Activated T-cell treated with anti-CD3 and anti-CD28 coated beads, Interleukin-2, amount 50 U/mL, for 48 hours (primary cell): Measurements from ENCODE around the gene TMEM233.
"Not testable (repeated sequence)": the region's sequence is repeated elsewhere in the genome, so short reads cannot be mapped to it uniquely, and the experiment has no call there.

Source experiments
- DNase-seq, 2 experiments: peaks; one replicate each; pipeline ENCODE4 v3.0.0-alpha.2; 2020

The TMEM233 gene

GRCh38 chr12:119613319-119613936, 19.9 kb downstream of the TMEM233 start:
- DNase-seq: no peak

DNA sequence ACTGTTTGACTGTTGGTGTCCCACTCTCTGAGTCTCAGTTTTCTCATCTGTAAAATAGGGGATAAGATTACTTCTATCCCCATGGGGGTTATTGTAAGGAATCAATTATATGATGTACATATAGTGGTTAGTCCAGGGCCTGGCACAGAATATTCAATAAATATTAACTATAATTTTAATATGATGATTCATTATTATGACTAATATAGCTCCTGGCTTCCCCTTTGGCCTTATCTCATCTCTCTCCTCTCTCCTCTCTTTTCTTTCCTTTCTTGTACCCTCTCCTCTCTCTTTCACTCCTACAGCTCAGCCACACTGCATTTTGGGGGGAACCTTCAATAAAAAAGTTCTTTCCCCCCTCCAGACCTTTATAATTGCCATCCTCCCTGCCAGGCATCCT, 21.1 kb downstream of the TMEM233 start:
- no peak for DNase-seq

- no peak for DNase-seq
Measured at GRCh38 chr12:119615518-119616475, 22.2 kb downstream of the TMEM233 start.

DNA sequence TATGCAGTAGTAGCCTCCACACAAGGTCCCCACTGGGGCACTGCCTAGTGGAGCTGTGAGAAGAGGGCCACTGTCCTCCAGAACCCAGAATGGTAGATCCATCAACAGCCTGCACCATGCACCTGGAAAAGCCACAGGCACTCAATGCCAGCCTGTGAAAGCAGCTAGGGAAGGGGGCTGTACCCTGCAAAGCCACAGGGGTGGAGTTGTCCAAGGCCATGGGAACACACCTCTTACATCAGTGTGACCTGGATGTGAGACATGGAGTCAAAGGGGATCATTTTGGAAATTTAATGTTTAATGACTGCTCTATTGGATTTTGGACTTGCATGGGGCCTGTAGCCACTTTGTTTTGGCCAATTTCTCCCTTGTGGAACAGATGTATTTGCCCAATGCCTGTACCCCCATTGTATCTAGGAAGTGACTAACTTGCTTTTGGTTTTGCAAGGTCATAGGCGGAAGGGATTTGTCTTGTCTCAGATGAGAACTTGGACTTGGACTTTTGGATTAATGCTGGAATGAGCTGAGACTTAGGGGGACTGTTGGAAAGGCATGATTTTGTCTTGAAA, 24.8 kb downstream of the TMEM233 start:
- not testable (repeated sequence) for DNase-seq

- no peak for DNase-seq
Measured at GRCh38 chr12:119620490-119620889, 26.9 kb downstream of the TMEM233 start.

GRCh38 chr12:119621878-119622277, 28.3 kb downstream of the TMEM233 start:
- no peak for DNase-seq

- DNase-seq: no peak
Measured at GRCh38 chr12:119624966-119625365, 31.4 kb downstream of the TMEM233 start.

- DNase-seq: no peak
Measured at GRCh38 chr12:119627019-119627643, 33.6 kb downstream of the TMEM233 start.

- DNase-seq: no peak
Measured at GRCh38 chr12:119627686-119628085, 34.1 kb downstream of the TMEM233 start.

- DNase-seq: no peak
Measured at GRCh38 chr12:119630223-119630780, 36.7 kb downstream of the TMEM233 start.

GRCh38 chr12:119630962-119631550, 37.5 kb downstream of the TMEM233 start:
- no peak for DNase-seq

GRCh38 chr12:119631930-119632678, 38.5 kb downstream of the TMEM233 start:
- DNase-seq: no peak

- DNase-seq: no peak
Measured at GRCh38 chr12:119634743-119635142, 41.2 kb downstream of the TMEM233 start.

GRCh38 chr12:119642986-119643385, 49.4 kb downstream of the TMEM233 start:
- no peak for DNase-seq

- no peak for DNase-seq
Measured at GRCh38 chr12:119644930-119645329, 51.4 kb downstream of the TMEM233 start.

- DNase-seq: no peak
Measured at GRCh38 chr12:119645535-119646059, 52.0 kb downstream of the TMEM233 start.

DNA sequence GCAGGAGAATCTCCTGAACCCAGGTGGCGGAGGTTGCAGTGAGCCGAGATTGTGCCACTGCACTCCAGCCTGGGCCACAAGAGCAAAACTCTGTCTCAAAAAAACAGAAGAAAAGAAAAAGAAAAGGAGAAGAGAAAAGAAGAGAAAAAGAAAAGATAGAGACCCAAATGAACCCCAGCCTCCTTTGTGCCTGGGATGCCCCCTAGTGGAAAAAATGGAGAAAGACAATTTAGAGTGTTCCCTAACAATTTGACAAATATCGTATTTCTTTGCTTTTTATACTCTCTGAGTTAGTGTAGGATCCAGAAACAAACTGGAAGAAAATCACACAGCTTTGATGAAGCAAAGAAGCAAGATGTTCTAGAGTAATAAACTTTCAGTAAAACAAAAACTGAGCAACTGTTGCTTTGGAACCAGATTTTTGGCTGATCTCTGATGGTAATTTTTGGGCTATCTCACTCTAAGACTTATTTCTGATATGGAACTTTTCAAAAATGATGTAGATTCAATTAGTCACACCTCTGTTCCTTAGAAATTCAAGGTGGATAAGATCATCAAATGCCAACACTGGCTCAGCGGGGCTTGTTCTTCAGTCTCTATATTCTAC, 55.7 kb downstream of the TMEM233 start:
- DNase-seq: no peak

DNA sequence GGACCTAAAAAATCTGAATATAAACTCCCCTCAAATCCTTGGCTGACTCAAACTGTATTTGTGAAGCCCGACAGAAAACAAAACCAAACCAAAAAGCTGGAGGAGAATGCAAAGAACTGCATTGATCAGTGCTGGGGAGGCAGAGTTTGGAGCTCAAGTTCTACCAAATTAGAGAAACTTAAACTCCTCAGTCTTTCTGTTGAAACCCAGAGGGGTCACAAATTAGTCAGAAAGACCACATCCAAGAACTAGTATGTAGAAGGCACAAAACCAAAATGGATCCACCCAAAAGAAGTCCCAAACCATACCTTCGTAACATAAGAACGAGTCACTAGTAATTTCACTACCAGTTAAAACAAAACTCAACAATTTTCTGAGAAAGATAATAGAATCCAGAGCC, 59.1 kb downstream of the TMEM233 start:
- no peak for DNase-seq

- not testable (repeated sequence) for DNase-seq
Measured at GRCh38 chr12:119657001-119657400, 63.4 kb downstream of the TMEM233 start.

- not testable (repeated sequence) for DNase-seq
Measured at GRCh38 chr12:119658166-119658565, 64.6 kb downstream of the TMEM233 start.

DNA sequence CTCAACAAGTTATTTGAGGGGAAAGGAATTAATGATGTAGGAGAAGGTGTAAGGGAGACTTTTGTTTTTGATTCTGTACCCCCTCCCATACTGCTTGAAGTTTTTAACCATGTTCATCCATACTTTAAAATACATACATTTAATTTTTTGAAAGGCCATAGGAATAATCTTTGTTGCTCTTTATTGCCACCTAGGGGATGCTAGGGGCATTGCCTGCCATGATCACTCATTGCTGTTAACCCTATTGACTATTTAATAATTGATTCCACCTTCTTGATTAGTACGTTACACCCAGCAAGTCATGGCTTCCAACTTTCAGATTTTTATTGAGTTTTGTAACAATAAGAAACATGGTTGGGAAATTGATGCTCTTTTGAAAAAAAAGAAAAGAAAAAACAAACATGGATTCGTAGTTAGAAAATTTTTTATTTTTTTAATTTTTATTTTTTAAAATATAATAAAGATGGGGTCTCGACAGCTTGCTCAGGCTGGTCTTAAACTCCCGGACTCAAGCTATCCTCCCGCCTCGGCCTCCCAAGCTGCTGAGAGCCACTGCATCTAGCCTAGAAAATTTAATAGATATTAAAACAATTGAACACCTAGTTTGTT, 65.8 kb downstream of the TMEM233 start:
- peak; percentile 49 to 55 for DNase-seq
